Naive B cell (primary cell): ENCODE measurements around the gene CCDC74A. TPM values are rescaled to one million over a fixed set of nuclear protein-coding genes. Genes with fewer than 3 reads are reported as not detected.
A peak's percentile ranks its signal among the peaks of the same experiment; 100 is the strongest.
"Not testable (repeated sequence)": the region's sequence is repeated elsewhere in the genome, so short reads cannot be mapped to it uniquely, and the experiment has no call there.

Source experiments
- ATAC-seq, 2 donors: fragments of 150-1000 bp; cut with Tn5 transposase; 2 replicates each; pipeline ENCODE4 v1.10.0; 2021; ENCODE audit warnings: low read depth in 2 of 2, mild to moderate bottlenecking in 2 of 2, moderate library complexity in 2 of 2
- DNase-seq: peaks from one replicate; pipeline ENCODE4 v3.0.0; 2022
- H3K27ac Mint-ChIP-seq, 6 donors: one replicate each; pipeline ENCODE4 v1.8.0; 2020 to 2022; ENCODE audit warnings: mild to moderate bottlenecking in 6 of 6, mixed read lengths in 6 of 6, moderate library complexity in 5 of 6, inconsistent platforms in 2 of 6
- H3K27me3 Mint-ChIP-seq, 3 donors: one replicate each; pipeline ENCODE4 v1.8.0; 2021 to 2022; ENCODE audit warnings: mixed read lengths in 3 of 3, mild to moderate bottlenecking in 1 of 3
- H3K36me3 Mint-ChIP-seq, 2 donors: one replicate each; pipeline ENCODE4 v1.8.0; 2020 to 2022; ENCODE audit warnings: mixed read lengths in 2 of 2, inconsistent platforms in 1 of 2, mild to moderate bottlenecking in 1 of 2
- H3K4me1 Mint-ChIP-seq, 3 donors: one replicate each; pipeline ENCODE4 v1.8.0; 2020 to 2022; ENCODE audit warnings: mixed read lengths in 3 of 3, inconsistent platforms in 1 of 3, mild to moderate bottlenecking in 1 of 3, moderate library complexity in 1 of 3
- H3K4me3 Mint-ChIP-seq, 8 donors: one replicate each; pipeline ENCODE4 v1.8.0; 2020 to 2022; ENCODE audit warnings: mild to moderate bottlenecking in 8 of 8, mixed read lengths in 8 of 8, moderate library complexity in 8 of 8, inconsistent platforms in 2 of 8
- H3K9me3 Mint-ChIP-seq, 7 donors: one replicate each; pipeline ENCODE4 v1.8.0; 2020 to 2022; ENCODE audit warnings: mixed read lengths in 7 of 7, mild to moderate bottlenecking in 5 of 7, inconsistent platforms in 2 of 7, moderate library complexity in 1 of 7
- polyA plus RNA-seq, 6 donors: library from polyadenylated mRNA; unstranded; fragments of 300-500 nt; fragmentation: Illumina TruSeq; gene quantifications; one replicate each; pipeline ENCODE4 v1.2.3, GENCODE V29; 2021; ENCODE audit warnings: low read depth in 6 of 6

CCDC74A gene
- polyA plus RNA-seq, 6 donors from 2014 or later: 0.27 TPM; not detected in 4

- H3K36me3 Mint-ChIP-seq, ATAC-seq, H3K9me3 Mint-ChIP-seq, DNase-seq, H3K27me3 Mint-ChIP-seq: not testable (repeated sequence)
- H3K4me1 Mint-ChIP-seq: peaks cover 17 to 43% (median 34%) of the 10 kb centered on the region in 3 donors
- H3K4me3 Mint-ChIP-seq: peak overlapping the region; percentile 79 to 91 (median 84)
- peak overlapping the region in 5 of 6 donors; percentile 20 to 89 (median 85) for H3K27ac Mint-ChIP-seq
Measured at GRCh38 chr2:131491469-131491836, 36.2 kb upstream of the CCDC74A start.

GRCh38 chr2:131492015-131492417, 35.7 kb upstream of the CCDC74A start, which contains the start of gene MZT2A:
MZT2A (minus strand) TSS chr2:131492397; CDS start chr2:131492376, 21 bp downstream.
- Mint-ChIP-seq H3K4me1 (peaks cover 17 to 43% (median 34%) of the 10 kb centered on the region in 3 donors), H3K27ac (peak within 1 kb of the TSS; percentile 91 to 99 (median 98)), H3K4me3 (peak within 1 kb of the TSS; percentile 89 to 97 (median 94))
- peak in 1 of 2 donors; percentile 5 for ATAC-seq
- DNase-seq, H3K27me3 Mint-ChIP-seq, H3K36me3 Mint-ChIP-seq, H3K9me3 Mint-ChIP-seq: not testable (repeated sequence)

- Mint-ChIP-seq H3K27ac (peak overlapping the region; percentile 91 to 99 (median 98)), H3K36me3 (no peaks in the 10 kb centered on the region), H3K4me3 (peak overlapping the region; percentile 89 to 97 (median 94)), H3K9me3 (no peaks in the 10 kb centered on the region), H3K4me1 (peaks cover 17 to 43% (median 34%) of the 10 kb centered on the region in 3 donors), H3K27me3 (no peaks in the 10 kb centered on the region)
- peak; percentile 75 to 78 for ATAC-seq
- peak; percentile 93 for DNase-seq
Measured at GRCh38 chr2:131492418-131493198, 35.1 kb upstream of the CCDC74A start.

GRCh38 chr2:131493199-131493968, 34.3 kb upstream of the CCDC74A start:
- Mint-ChIP-seq H3K36me3 (peaks cover 4 to 7% of the 10 kb centered on the region in 2 donors), H3K4me3 (peak overlapping the region; percentile 89 to 97 (median 94)), H3K9me3 (no peaks in the 10 kb centered on the region), H3K27ac (peak overlapping the region; percentile 91 to 99 (median 98)), H3K4me1 (peaks cover 22 to 39% (median 38%) of the 10 kb centered on the region in 3 donors), H3K27me3 (no peaks in the 10 kb centered on the region)
- ATAC-seq (peak; percentile 21 to 24), DNase-seq (no peak)

GRCh38 chr2:131495506-131495905, 32.2 kb upstream of the CCDC74A start:
- DNase-seq, H3K9me3 Mint-ChIP-seq, H3K36me3 Mint-ChIP-seq, ATAC-seq, H3K27me3 Mint-ChIP-seq: not testable (repeated sequence)
- Mint-ChIP-seq H3K4me3 (peak overlapping the region in 6 of 8 donors; percentile 6 to 84 (median 48)), H3K27ac (peak overlapping the region in 2 of 6 donors; percentile 72 to 85), H3K4me1 (peaks cover 18 to 32% (median 27%) of the 10 kb centered on the region in 3 donors)

GRCh38 chr2:131498321-131498973, 29.2 kb upstream of the CCDC74A start:
- ATAC-seq, H3K27me3 Mint-ChIP-seq, DNase-seq, H3K9me3 Mint-ChIP-seq, H3K27ac Mint-ChIP-seq, H3K36me3 Mint-ChIP-seq: not testable (repeated sequence)
- Mint-ChIP-seq H3K4me3 (peak overlapping the region in 3 of 8 donors; percentile 2 to 20 (median 10)), H3K4me1 (peaks cover 8 to 21% (median 13%) of the 10 kb centered on the region in 3 donors)

- ATAC-seq, H3K4me1 Mint-ChIP-seq, H3K27me3 Mint-ChIP-seq, H3K36me3 Mint-ChIP-seq, H3K4me3 Mint-ChIP-seq, DNase-seq, H3K9me3 Mint-ChIP-seq, H3K27ac Mint-ChIP-seq: not testable (repeated sequence)
Measured at GRCh38 chr2:131503587-131503986, 24.1 kb upstream of the CCDC74A start.

- not testable (repeated sequence) for H3K9me3 Mint-ChIP-seq, DNase-seq, H3K36me3 Mint-ChIP-seq, H3K4me1 Mint-ChIP-seq, ATAC-seq, H3K27me3 Mint-ChIP-seq
- Mint-ChIP-seq H3K4me3 (peak overlapping the region in 1 of 8 donors; percentile 15), H3K27ac (peak overlapping the region in 1 of 6 donors; percentile 62)
Measured at GRCh38 chr2:131504082-131504750, 23.5 kb upstream of the CCDC74A start.

GRCh38 chr2:131509615-131510014, 18.1 kb upstream of the CCDC74A start:
- no peak for DNase-seq
- peaks cover 5 to 26% (median 19%) of the 10 kb centered on the region in 3 donors for H3K4me1 Mint-ChIP-seq
- H3K36me3 Mint-ChIP-seq: peaks cover 0 to 8% of the 10 kb centered on the region in 2 donors
- no peaks in the 10 kb centered on the region for H3K9me3 Mint-ChIP-seq
- no peak overlapping the region for H3K27ac Mint-ChIP-seq
- H3K27me3 Mint-ChIP-seq: no peaks in the 10 kb centered on the region
- no peak overlapping the region for H3K4me3 Mint-ChIP-seq
- no peak for ATAC-seq

- Mint-ChIP-seq H3K27ac (peak overlapping the region in 1 of 6 donors; percentile 32), H3K4me1 (peaks cover 5 to 32% (median 25%) of the 10 kb centered on the region in 3 donors), H3K4me3 (peak overlapping the region in 1 of 8 donors; percentile 47)
- ATAC-seq, H3K36me3 Mint-ChIP-seq, DNase-seq, H3K9me3 Mint-ChIP-seq, H3K27me3 Mint-ChIP-seq: not testable (repeated sequence)
Measured at GRCh38 chr2:131511291-131511968, 16.3 kb upstream of the CCDC74A start.

GRCh38 chr2:131511969-131512870, 15.5 kb upstream of the CCDC74A start:
- Mint-ChIP-seq H3K4me3 (peak overlapping the region in 3 of 8 donors; percentile 74 to 80 (median 77)), H3K27ac (peak overlapping the region in 2 of 6 donors; percentile 53 to 78), H3K4me1 (peaks cover 5 to 32% (median 25%) of the 10 kb centered on the region in 3 donors)
- not testable (repeated sequence) for H3K36me3 Mint-ChIP-seq, ATAC-seq, H3K27me3 Mint-ChIP-seq, H3K9me3 Mint-ChIP-seq, DNase-seq
